Activated T-cell treated with anti-CD3 and anti-CD28 coated beads, Interleukin-2, amount 50 U/mL, for 4 hours (primary cell): ENCODE results near the gene NTNG1. TPM values are rescaled to one million over a fixed set of nuclear protein-coding genes. Genes with fewer than 3 reads are reported as not detected.

Experiments
- ATAC-seq, 2 donors: fragments of 200-7000 bp; cut with Tn5 transposase; one replicate each; pipeline ENCODE4 v1.10.0; 2021
- DNase-seq: peaks from one replicate; pipeline ENCODE4 v3.0.0-alpha.2; 2020
- H3K27me3 Mint-ChIP-seq: one replicate; pipeline ENCODE4 v1.8.0; 2021; ENCODE audit warnings: low read depth, mixed read lengths
- H3K36me3 Mint-ChIP-seq: one replicate; pipeline ENCODE4 v1.8.0; 2022; ENCODE audit warnings: mixed read lengths; ENCODE audit not compliant: insufficient read depth
- H3K4me1 Mint-ChIP-seq: one replicate; pipeline ENCODE4 v1.8.0; 2021; ENCODE audit warnings: low read depth, mixed read lengths
- H3K4me3 Mint-ChIP-seq: one replicate; pipeline ENCODE4 v1.8.0; 2021; ENCODE audit warnings: mild to moderate bottlenecking, moderate library complexity, mixed read lengths
- H3K9me3 Mint-ChIP-seq: one replicate; pipeline ENCODE4 v1.8.0; 2021; ENCODE audit warnings: mixed read lengths
- total RNA-seq, 3 donors: library from RNA; stranded (reverse); gene quantifications; one replicate each; pipeline ENCODE4 v1.2.1, GENCODE V29; 2021

NTNG1 gene
- total RNA-seq, 3 donors from 2014 or later = not detected

DNA sequence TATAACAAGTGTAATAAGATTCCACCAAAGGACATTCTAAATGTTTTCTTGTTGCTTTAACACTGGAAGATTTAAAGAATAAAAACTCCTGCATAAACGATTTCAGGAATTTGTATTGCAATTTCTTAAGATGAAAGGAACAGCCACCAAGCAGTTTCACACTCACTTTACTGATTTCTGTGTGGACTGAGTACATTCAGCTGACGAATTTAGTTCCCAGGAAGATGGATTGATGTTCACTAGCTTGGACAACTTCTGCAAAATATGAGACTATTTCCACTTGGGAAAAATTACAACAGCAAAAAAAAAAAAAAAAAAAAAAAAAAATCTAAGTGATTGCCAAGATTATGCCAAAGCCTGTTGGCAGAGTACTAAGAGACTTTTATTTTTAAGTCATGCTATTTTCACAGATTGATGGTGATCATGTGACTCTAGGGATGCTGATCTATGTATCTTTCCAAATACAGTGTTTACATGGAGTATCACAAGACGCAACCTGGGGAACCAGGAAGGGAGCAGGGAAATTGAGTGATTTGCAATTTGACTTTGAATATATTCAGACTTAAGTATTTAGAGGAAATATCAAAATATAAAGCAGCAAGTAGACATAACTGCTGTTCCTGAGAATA, 341.0 kb downstream of the NTNG1 start:
- no peaks in the 10 kb centered on the region for H3K4me1 Mint-ChIP-seq
- peaks cover 21% of the 10 kb centered on the region for H3K27me3 Mint-ChIP-seq
- no peak overlapping the region for H3K4me3 Mint-ChIP-seq
- no peaks in the 10 kb centered on the region for H3K9me3 Mint-ChIP-seq
- H3K36me3 Mint-ChIP-seq = no peaks in the 10 kb centered on the region
- ATAC-seq = no peak
- DNase-seq = no peak

DNA sequence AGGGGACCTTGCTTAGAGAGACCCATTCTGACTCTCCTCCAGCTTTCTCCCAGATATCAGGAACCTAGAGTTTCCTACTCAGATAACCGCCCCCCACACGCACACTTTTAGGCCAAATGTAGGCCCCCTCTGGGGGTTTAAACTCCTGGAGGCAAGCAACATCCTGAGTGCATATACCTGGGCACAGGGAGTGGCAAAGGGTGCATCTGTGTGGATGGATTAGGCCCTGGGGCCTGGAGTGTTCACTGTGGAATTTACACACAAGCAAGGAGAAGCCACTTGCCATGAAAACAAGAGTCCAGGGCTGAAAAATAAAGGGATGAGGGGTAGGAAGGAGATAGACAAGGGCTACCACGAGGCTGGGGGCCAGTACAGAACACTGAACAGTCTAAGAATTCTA, 343.1 kb downstream of the NTNG1 start:
- ATAC-seq = no peak
- no peaks in the 10 kb centered on the region for H3K9me3 Mint-ChIP-seq
- no peaks in the 10 kb centered on the region for H3K4me1 Mint-ChIP-seq
- DNase-seq = no peak
- H3K4me3 Mint-ChIP-seq = no peak overlapping the region
- H3K36me3 Mint-ChIP-seq = no peaks in the 10 kb centered on the region
- H3K27me3 Mint-ChIP-seq = peaks cover 21% of the 10 kb centered on the region

DNA sequence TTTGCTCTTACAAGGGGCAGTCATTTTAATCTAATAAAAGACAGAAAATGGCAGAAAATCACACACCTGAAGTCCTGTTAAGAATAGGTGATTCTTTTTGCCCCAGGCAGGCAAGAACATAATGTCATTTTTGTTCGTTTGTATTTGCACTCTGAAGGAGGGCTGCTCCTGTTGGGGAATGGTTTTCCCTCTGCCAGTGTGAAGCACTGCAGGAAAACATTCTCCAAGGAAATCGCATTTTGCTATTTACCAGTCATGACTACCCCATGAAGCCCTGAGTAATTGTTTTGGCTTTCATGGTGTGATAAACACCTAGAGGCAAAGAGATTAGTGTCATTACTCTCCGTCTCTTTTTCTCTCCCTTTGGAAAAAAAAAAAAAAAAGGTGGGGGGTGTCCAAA, 345.5 kb downstream of the NTNG1 start:
- no peak overlapping the region for H3K4me3 Mint-ChIP-seq
- H3K36me3 Mint-ChIP-seq = no peaks in the 10 kb centered on the region
- H3K27me3 Mint-ChIP-seq = peaks cover 5% of the 10 kb centered on the region
- no peak for DNase-seq
- H3K9me3 Mint-ChIP-seq = no peaks in the 10 kb centered on the region
- H3K4me1 Mint-ChIP-seq = no peaks in the 10 kb centered on the region
- ATAC-seq = no peak

DNA sequence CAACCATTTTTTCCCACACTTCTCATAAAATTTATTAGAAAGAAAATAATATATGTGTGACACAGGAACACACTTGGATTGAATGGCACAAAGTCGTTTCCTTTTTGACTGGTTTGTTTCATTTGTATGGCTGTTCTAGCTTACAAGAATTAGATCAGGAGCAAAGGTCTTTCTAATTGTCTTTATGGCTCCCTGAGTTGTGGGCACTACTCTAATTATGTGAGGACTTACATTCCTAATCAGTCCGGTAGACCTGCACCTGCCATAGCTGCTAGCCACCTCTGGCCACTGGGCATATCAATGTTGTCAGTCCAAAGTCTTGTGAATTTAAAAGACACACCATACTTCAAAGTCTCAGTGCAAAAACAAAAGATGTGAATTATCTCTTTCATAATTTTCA, 346.7 kb downstream of the NTNG1 start:
- Mint-ChIP-seq H3K36me3 (no peaks in the 10 kb centered on the region), H3K4me3 (no peak overlapping the region), H3K4me1 (no peaks in the 10 kb centered on the region), H3K9me3 (no peaks in the 10 kb centered on the region), H3K27me3 (peaks cover 3% of the 10 kb centered on the region)
- no peak for ATAC-seq
- DNase-seq = no peak

DNA sequence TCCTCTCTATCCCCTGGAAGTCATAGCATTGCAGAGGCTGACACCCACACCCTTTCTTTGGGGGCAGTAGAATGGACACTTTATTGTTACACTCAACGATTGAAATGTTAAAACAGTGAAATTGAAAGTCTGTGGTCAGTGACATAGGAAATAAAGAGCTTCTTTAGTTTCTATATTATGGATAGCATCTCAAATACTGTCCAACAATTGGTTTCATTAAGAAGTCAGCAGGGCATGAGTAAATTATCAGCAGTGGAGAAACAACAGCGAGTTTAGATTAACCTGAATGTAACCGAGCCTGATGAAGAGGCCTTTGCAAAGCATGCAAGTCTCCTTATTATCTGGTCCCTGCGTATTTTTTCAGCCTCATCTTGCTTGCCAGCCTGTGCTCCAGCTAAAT, 350.7 kb downstream of the NTNG1 start:
- H3K9me3 Mint-ChIP-seq = no peaks in the 10 kb centered on the region
- H3K36me3 Mint-ChIP-seq = no peaks in the 10 kb centered on the region
- no peaks in the 10 kb centered on the region for H3K4me1 Mint-ChIP-seq
- DNase-seq (no peak), ATAC-seq (no peak)
- no peak overlapping the region for H3K4me3 Mint-ChIP-seq
- H3K27me3 Mint-ChIP-seq = peaks cover 1% of the 10 kb centered on the region

DNA sequence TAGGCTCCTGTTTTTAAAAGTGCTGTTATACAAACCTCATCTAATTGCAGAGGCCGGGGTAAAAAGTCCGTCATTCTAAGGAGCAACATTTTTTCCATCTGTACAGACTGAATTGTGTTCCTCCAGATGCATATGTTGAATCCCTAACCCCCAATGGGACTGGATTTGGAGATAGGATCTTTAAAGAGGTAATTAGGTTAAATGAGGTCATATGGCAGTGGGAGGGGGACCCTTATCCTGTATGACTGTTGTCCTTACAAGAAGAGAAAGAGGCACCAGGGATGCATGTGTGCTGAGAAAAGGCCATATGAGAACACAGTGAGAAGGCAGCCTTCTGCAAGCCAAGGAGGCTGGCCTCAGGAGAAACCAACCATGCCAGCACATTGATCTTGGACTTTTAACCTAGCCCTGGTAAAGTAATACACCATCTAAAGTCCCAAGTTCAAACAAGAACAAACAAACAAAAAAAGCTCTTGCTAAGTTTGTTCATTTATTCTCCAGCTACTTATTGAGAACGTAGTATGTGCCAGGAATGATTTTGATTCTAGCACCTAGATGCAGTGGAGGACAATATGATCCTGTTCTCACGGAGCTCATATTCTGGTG, 352.4 kb downstream of the NTNG1 start:
- Mint-ChIP-seq H3K9me3 (no peaks in the 10 kb centered on the region), H3K36me3 (no peaks in the 10 kb centered on the region), H3K4me1 (no peaks in the 10 kb centered on the region), H3K4me3 (no peak overlapping the region), H3K27me3 (peaks cover 1% of the 10 kb centered on the region)
- DNase-seq = no peak
- no peak for ATAC-seq

DNA sequence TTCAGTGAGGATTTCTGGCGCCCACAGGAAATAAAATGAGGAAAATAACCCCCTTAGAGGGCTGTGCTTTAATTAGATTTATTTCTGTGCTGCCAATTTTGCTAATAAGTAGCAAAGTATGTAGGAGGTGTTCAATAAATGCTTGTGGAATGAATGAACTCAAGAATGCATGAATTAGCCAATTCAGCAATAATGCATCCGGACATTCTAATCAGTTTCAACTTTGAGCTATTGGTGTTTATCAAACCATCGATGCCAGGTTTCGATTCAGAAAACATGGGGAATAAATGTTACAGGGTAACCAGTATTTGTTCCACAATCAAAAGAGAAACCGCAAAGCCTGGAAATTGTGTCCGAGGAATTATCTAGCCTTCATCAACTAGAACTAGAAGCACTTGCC, 353.2 kb downstream of the NTNG1 start:
- no peak for DNase-seq
- no peak overlapping the region for H3K4me3 Mint-ChIP-seq
- no peaks in the 10 kb centered on the region for H3K36me3 Mint-ChIP-seq
- no peak for ATAC-seq
- H3K9me3 Mint-ChIP-seq = no peaks in the 10 kb centered on the region
- peaks cover 1% of the 10 kb centered on the region for H3K27me3 Mint-ChIP-seq
- no peaks in the 10 kb centered on the region for H3K4me1 Mint-ChIP-seq

DNA sequence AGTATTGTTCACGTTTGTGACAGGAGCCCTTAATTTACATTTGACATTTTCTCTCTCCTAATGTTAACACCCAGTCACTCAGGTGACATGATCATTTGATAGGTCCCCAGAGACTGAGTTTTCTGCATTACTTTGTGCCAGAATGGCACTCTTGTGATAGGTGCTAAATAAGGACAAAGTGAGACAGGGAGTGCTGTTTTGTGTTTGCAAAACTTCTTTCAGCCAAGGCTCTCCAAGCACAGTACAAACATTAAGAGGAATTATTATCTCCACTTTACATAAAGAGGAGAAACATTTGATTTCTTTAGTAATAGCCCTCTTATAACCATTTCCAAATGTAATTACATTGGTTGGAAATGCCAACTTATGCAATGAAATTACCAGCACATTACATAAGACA, 355.2 kb downstream of the NTNG1 start:
- DNase-seq = no peak
- no peaks in the 10 kb centered on the region for H3K4me1 Mint-ChIP-seq
- H3K4me3 Mint-ChIP-seq = no peak overlapping the region

DNA sequence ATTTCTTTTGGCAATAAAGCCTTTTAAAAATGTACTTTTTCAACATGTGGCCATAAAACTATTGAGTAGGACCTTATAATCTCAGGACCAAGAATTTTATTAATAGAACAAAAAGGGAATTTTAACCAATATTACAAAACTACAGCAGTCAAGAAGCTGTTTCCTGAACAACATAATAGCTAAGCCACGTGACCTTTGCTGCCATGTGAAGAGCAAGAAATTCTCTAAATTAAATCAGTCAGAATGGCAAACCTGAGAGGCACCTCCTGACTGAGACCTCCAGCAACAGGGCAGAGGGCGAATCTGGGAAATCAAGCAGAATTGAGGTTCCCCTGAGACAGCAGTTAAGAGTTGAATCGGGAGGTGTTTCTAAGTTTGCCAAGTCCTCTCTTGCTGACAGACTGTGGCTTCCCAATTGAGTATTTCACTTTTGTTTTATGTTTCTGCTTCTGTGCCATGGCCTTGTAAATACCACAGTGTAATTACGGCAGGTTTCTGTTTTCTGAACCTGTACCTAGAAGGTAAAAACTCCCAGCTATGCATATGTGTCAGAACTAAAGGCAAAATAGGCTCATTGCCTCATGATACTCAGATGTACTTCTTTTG, 358.4 kb downstream of the NTNG1 start:
- no peak for DNase-seq
- ATAC-seq = no peak
- H3K4me3 Mint-ChIP-seq = no peak overlapping the region
- no peaks in the 10 kb centered on the region for H3K36me3 Mint-ChIP-seq
- peaks cover 1% of the 10 kb centered on the region for H3K27me3 Mint-ChIP-seq
- H3K4me1 Mint-ChIP-seq = no peaks in the 10 kb centered on the region
- no peaks in the 10 kb centered on the region for H3K9me3 Mint-ChIP-seq

More for the DNA sequence above, 355.2 kb downstream of the NTNG1 start:
- H3K9me3 Mint-ChIP-seq = no peaks in the 10 kb centered on the region
- H3K27me3 Mint-ChIP-seq = peaks cover 1% of the 10 kb centered on the region
- no peaks in the 10 kb centered on the region for H3K36me3 Mint-ChIP-seq
- ATAC-seq = no peak

DNA sequence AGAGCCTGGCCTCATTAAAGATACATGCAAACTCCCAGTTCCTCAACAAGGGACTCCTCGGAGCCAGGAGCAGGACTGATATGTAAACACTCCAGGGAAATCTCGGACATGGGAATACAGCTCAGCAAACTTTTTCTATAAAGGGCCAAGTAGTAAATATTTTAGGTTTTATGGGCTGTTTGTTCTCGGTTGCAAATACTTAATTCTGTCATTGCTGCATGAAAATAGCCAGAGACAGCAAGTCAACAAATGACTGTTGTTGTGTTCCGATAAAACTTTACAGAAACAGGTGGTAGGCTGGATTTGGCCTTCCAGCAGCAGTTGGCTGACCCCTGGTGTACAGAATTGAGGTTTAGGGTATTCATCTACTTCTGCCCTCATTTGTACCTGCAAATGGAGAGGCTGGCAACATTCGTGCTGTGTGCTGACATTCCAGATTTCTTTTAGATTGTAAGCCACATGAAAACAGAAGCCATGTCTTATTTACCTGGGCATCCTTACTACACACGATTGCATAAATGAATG, 360.3 kb downstream of the NTNG1 start:
- Mint-ChIP-seq H3K27me3 (no peaks in the 10 kb centered on the region), H3K4me3 (no peak overlapping the region), H3K36me3 (no peaks in the 10 kb centered on the region), H3K9me3 (no peaks in the 10 kb centered on the region), H3K4me1 (no peaks in the 10 kb centered on the region)
- DNase-seq (no peak), ATAC-seq (no peak)

DNA sequence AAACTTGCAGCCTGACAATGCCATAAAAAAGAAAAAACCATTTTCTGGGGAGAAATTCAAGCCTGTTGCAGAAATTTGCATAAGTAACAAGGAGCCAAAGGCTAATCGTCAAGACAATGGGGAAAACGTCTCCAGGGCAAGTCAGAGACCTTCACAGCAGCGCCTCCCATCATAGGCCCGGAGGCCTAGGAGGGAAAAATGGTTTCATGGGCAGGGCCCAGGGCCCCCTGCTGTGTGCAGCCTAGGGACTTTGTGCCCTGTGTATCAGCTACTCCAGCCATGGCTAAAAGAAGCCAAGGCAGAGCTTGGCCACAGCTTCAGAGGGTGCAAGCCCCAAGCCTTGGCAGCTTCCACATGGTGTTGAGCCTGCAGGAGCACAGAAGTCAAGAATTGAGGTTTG, 369.5 kb downstream of the NTNG1 start:
- no peak for DNase-seq
- Mint-ChIP-seq H3K4me3 (no peak overlapping the region), H3K4me1 (no peaks in the 10 kb centered on the region), H3K9me3 (peaks cover 7% of the 10 kb centered on the region), H3K36me3 (no peaks in the 10 kb centered on the region), H3K27me3 (no peaks in the 10 kb centered on the region)
- ATAC-seq = no peak

DNA sequence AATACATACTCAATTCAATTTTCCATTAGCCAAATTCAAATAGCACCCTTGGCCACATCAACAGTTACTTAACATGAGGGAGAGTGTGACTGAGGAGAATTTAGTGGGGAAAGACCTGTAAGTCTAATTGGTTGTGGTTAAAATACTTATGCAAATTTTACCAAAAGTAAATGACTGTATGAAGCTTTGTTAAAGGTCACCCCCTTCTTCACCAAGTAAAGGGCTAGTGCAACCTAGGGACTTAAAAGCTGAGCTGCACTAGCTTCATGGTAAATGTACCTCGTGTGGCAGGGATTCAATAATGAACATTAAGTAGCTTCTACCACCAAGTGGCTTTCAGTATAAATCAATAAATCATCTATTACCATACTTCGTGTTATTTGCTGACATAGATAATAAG, 372.0 kb downstream of the NTNG1 start:
- Mint-ChIP-seq H3K4me3 (no peak overlapping the region), H3K9me3 (peaks cover 7% of the 10 kb centered on the region)

DNA sequence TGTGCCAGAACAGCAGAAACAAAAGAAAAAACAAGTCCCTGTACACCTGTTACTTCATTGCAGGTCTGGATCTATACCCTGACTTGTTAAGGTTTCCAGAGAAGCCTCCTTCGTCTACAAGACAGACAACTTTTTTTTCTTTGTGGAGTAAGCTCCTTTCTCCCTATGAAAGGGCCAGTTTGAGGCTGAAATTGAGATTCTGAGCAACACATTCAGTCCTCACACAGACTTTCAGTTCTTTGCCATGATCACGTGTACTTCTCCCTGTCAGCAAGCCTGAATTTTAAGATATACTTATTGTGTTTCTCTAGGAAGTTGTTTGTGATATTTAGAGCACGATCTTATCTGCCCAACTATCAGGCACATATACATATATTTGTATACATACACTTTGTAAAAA, 374.0 kb downstream of the NTNG1 start:
- ATAC-seq = no peak
- peaks cover 4% of the 10 kb centered on the region for H3K9me3 Mint-ChIP-seq
- no peaks in the 10 kb centered on the region for H3K36me3 Mint-ChIP-seq
- no peak for DNase-seq
- H3K4me1 Mint-ChIP-seq = no peaks in the 10 kb centered on the region
- no peak overlapping the region for H3K4me3 Mint-ChIP-seq
- H3K27me3 Mint-ChIP-seq = no peaks in the 10 kb centered on the region

More for the DNA sequence above, 372.0 kb downstream of the NTNG1 start:
- ATAC-seq (no peak), DNase-seq (no peak)
- H3K36me3 Mint-ChIP-seq = no peaks in the 10 kb centered on the region
- H3K4me1 Mint-ChIP-seq = no peaks in the 10 kb centered on the region
- H3K27me3 Mint-ChIP-seq = no peaks in the 10 kb centered on the region

DNA sequence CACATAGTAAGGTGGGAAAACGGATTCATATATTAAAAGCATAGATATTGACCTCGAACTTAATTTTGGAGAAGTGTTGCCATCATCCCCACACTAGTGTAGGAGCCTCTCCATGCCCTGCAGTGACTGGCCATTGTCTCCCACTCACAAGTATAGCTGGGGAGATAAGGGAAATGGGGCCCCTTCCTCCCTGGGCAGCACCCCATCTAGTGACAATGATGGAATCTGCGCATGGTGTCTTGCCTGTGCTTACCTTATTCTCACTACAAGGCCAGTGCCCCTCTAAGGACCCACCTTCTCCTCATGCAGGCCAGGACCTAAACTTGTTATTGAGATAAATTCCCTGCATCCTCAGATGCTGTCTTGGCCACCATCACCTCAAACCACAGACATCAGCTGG, 374.9 kb downstream of the NTNG1 start:
- H3K36me3 Mint-ChIP-seq = no peaks in the 10 kb centered on the region
- no peak overlapping the region for H3K4me3 Mint-ChIP-seq
- no peaks in the 10 kb centered on the region for H3K4me1 Mint-ChIP-seq
- H3K27me3 Mint-ChIP-seq = no peaks in the 10 kb centered on the region
- DNase-seq (no peak), ATAC-seq (no peak)
- H3K9me3 Mint-ChIP-seq = no peaks in the 10 kb centered on the region

DNA sequence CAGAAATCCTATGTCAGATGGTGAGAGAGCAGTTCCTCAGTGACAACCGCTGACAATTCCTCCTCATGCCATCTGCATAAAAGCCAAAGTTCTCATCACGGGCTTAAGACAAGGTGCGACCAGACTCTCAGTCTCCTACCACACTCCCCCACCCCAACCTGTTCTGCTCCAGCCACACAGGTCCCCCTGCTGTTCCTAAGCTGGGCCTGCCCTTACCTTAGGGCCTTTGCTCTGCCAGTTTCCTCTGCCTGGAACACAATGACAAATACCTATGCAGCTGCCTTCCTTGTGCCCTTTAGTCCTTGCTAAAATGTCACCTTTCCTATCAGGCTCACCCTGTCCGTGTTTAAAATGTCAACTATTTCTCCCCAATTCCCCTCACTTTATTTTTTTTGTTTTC, 382.2 kb downstream of the NTNG1 start:
- H3K27me3 Mint-ChIP-seq = no peaks in the 10 kb centered on the region
- no peaks in the 10 kb centered on the region for H3K4me1 Mint-ChIP-seq
- ATAC-seq (no peak), DNase-seq (no peak)
- no peaks in the 10 kb centered on the region for H3K36me3 Mint-ChIP-seq
- no peaks in the 10 kb centered on the region for H3K9me3 Mint-ChIP-seq
- no peak overlapping the region for H3K4me3 Mint-ChIP-seq
